OCI-LY7 (cell line): ENCODE data around the gene NAA80. TPM values are rescaled to one million over a fixed set of nuclear protein-coding genes. Genes with fewer than 3 reads are reported as not detected.

ENCODE experiments used
- BruUV-seq: library from RNA; stranded (reverse); fragments of 400-500 nt; replicated peaks from 2 replicates; lab custom pipeline; 2021; lab: Mats Ljungman, UMichigan
- CTCF ChIA-PET: fragments of 300-600 bp; sonication (Branson Sonifier 250); formaldehyde crosslinking; loops from one replicate; lab custom pipeline; 2022; ENCODE audit warnings: antibody characterized with exemption; ENCODE audit not compliant: unreplicated experiment; lab: Charles Lee
- POLR2A ChIA-PET: fragments of 300-600 bp; sonication (Branson Sonifier 250); formaldehyde crosslinking; loops from one replicate; lab custom pipeline; 2022; ENCODE audit warnings: antibody characterized with exemption; lab: Charles Lee
- DNase-seq: peaks from one replicate; pipeline ENCODE4 v3.0.0-alpha.2; 2015; ENCODE audit warnings: low spot score
- H2AFZ ChIP-seq: fragments of 200-600 bp; sonication (generic), shearing (Covaris generic); 2 replicates; pipeline ENCODE4 v1.6.1; 2014; ENCODE audit warnings: mild to moderate bottlenecking, antibody characterized with exemption, low read length, moderate library complexity
- H3K27ac ChIP-seq: fragments of 200-600 bp; sonication (generic); 2 replicates; pipeline ENCODE4 v1.5.1; 2014; ENCODE audit warnings: mixed run types, low read depth, mild to moderate bottlenecking, moderate library complexity, low read length, inconsistent platforms; ENCODE audit not compliant: poor library complexity, severe bottlenecking
- H3K36me3 ChIP-seq: fragments of 200-600 bp; sonication (generic); 2 replicates; pipeline ENCODE4 v1.6.1; 2014; ENCODE audit warnings: mild to moderate bottlenecking, antibody characterized with exemption, low read length, moderate library complexity, mixed read lengths; ENCODE audit not compliant: insufficient read depth
- H3K4me1 ChIP-seq: fragments of 200-600 bp; sonication (generic); 2 replicates; pipeline ENCODE4 v1.5.1; 2014; ENCODE audit warnings: mild to moderate bottlenecking, low read length; ENCODE audit not compliant: insufficient read depth, poor library complexity, severe bottlenecking
- H3K4me2 ChIP-seq: fragments of 200-600 bp; sonication (generic); 2 replicates; pipeline ENCODE4 v1.6.1; 2014; ENCODE audit warnings: mild to moderate bottlenecking, low read length
- H3K4me3 ChIP-seq: fragments of 200-600 bp; sonication (generic); 2 replicates; pipeline ENCODE4 v1.5.1; 2014; ENCODE audit warnings: mild to moderate bottlenecking, low read depth, low read length; ENCODE audit not compliant: poor library complexity, severe bottlenecking
- H3K79me2 ChIP-seq: fragments of 200-600 bp; sonication (generic); 2 replicates; pipeline ENCODE4 v1.6.1; 2016; ENCODE audit warnings: low read depth, mild to moderate bottlenecking, low read length, moderate library complexity, mixed read lengths; ENCODE audit not compliant: insufficient read depth
- H3K9me2 ChIP-seq: fragments of 200-600 bp; sonication (generic); 2 replicates; pipeline ENCODE4 v1.6.1; 2016; ENCODE audit warnings: mild to moderate bottlenecking, low read length, mixed read lengths; ENCODE audit not compliant: insufficient read depth
- H3K9me3 ChIP-seq: fragments of 200-600 bp; sonication (generic); 2 replicates; pipeline ENCODE4 v1.6.1; 2014; ENCODE audit warnings: mild to moderate bottlenecking, mixed run types, low read length, mixed read lengths
- H4K20me1 ChIP-seq: fragments of 200-600 bp; sonication (generic); 2 replicates; pipeline ENCODE4 v1.6.1; 2014; ENCODE audit warnings: mild to moderate bottlenecking, antibody characterized with exemption, low read length, moderate library complexity, mixed read lengths; ENCODE audit not compliant: insufficient read depth
- CTCF ChIP-seq: fragments of 200-600 bp; sonication (generic); conservative IDR thresholded peaks from 2 replicates; pipeline ENCODE4 v1.5.1; 2014; ENCODE audit warnings: mild to moderate bottlenecking, antibody characterized with exemption, low read length, moderate library complexity, mixed read lengths
- EZH2phosphoT487 ChIP-seq: fragments of 200-600 bp; sonication (generic); IDR thresholded peaks from 2 replicates; pipeline ENCODE4 v1.6.1; 2018; ENCODE audit warnings: low read depth, borderline replicate concordance, mild to moderate bottlenecking, mixed run types, antibody characterized with exemption, low read length, moderate library complexity, mixed read lengths
- intact Hi-C: fragments of 100-400 bp; cut with micrococcal nuclease; formaldehyde crosslinking; loops from one replicate; pipeline ENCODE4 v1.10.0; 2022; ENCODE audit not compliant: unreplicated experiment
- total RNA-seq, 2 experiments: library from RNA; depleted of rRNA in 1 of 2; stranded (reverse); fragments of >200 nt in 1 of 2; shearing (Covaris generic) in 1 of 2; gene quantifications; 2 replicates each; pipeline ENCODE4 v1.2.3, GENCODE V29; 2014 to 2022

The NAA80 gene
- total RNA-seq, 2 experiments from 2014 or later, result 18.7 to 21.7 TPM

- Histone ChIP-seq H3K4me3 (no peak overlapping the region), H3K9me3 (0 out of 2 replicates have a peak, but pooled peaks cover 3% of the 10 kb centered on the region), H2AFZ (no peak overlapping the region), H3K27ac (no peak overlapping the region), H3K9me2 (no peaks in the 10 kb centered on the region), H3K36me3 (no peaks in the 10 kb centered on the region), H3K79me2 (no peaks in the 10 kb centered on the region), H3K4me2 (no peak overlapping the region), H4K20me1 (no peaks in the 10 kb centered on the region), H3K4me1 (peaks cover 19% of the 10 kb centered on the region)
- no TSS peak for BruUV-seq
- intact Hi-C loops, result no loop called here
- POLR2A ChIA-PET, result no interaction called here
- TF ChIP-seq CTCF, result no peak
- no peak for DNase-seq
- CTCF ChIA-PET, result no interaction called here
These were observed 3.1 kb upstream of the NAA80 start for GRCh38 chr3:50302095-50303012.

- intact Hi-C loops, result no loop called here
- peak overlapping the region; percentile 73; the same call in 1 of the 2 replicates for H3K4me2 ChIP-seq
- peaks cover 19% of the 10 kb centered on the region for H3K4me1 ChIP-seq
- CTCF ChIA-PET, result interaction anchor here (0.6 kb wide), 2 partner anchors 67 to 106 kb away, joined by 3 read pairs; no protein-coding TSS in a partner anchor
- no peaks in the 10 kb centered on the region for H3K79me2 ChIP-seq
- H3K4me3 ChIP-seq, result peak overlapping the region; percentile 78
- H4K20me1 ChIP-seq, result no peaks in the 10 kb centered on the region
- no TSS peak for BruUV-seq
- no peaks in the 10 kb centered on the region for H3K9me3 ChIP-seq
- no peaks in the 10 kb centered on the region for H3K36me3 ChIP-seq
- no peaks in the 10 kb centered on the region for H3K9me2 ChIP-seq
- H3K27ac ChIP-seq, result no peak overlapping the region
- DNase-seq, result no peak
- TF ChIP-seq EZH2phosphoT487 (no peak), CTCF (no peak)
- POLR2A ChIA-PET, result no interaction called here
- no peak overlapping the region for H2AFZ ChIP-seq
These were observed 1.6 kb upstream of the NAA80 start for GRCh38 chr3:50300681-50301254.
